ENCODE results near the gene POU6F1. TPM values are rescaled to one million over a fixed set of nuclear protein-coding genes. Genes with fewer than 3 reads are reported as not detected.

POU6F1 gene
- total and polyA plus RNA-seq, 9 of the 15 experiments (the other 6 are each of a cell fraction or from before 2014, with no cell fraction given) = 0.14 to 3.3 (median 1.1) TPM

DNA sequence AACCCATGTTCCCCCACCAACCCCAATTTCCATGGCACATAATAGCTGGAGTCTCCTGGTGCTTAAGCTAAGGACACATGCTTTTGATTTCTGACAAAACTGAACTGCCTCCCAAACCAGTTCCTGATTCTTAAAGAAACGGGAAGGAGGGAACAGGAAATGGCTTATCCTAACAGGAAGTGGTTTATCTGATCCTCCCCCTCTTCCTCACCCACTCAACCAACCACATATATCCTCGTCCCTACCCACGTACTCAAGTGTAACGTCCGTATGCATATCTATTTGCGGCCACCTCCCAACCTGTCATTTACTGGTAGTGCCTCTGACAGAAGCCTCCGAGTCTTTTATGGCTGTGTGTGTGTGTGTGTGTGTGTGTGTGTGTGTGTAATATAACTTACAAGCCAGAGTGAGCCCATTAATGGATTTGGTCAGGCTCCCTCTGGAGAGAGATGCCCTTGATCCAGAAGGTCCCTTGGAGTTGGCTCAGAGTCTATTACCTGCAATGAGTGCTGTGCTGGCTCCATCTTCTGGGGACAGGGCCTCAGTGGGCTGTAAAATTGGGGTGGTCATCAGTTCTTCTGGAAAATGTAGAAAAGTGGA is 28.5 kb upstream of the POU6F1 start (continued):
- TF ChIP-seq, protein P1, sequence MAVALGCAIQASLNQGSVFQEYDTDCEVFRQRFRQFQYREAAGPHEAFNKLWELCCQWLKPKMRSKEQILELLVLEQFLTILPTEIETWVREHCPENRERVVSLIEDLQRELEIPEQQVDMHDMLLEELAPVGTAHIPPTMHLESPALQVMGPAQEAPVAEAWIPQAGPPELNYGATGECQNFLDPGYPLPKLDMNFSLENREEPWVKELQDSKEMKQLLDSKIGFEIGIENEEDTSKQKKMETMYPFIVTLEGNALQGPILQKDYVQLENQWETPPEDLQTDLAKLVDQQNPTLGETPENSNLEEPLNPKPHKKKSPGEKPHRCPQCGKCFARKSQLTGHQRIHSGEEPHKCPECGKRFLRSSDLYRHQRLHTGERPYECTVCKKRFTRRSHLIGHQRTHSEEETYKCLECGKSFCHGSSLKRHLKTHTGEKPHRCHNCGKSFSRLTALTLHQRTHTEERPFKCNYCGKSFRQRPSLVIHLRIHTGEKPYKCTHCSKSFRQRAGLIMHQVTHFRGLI (CRISPR knock-in tag; IDR thresholded peaks at IDR 0.05) = peak; percentile 57; the same call in 1 of the 2 replicates
- peak; percentile 36 to 60; a peak in 3 of 4 replicates for TF ChIP-seq ARNT (IDR thresholded peaks at IDR 0.05)
- TF ChIP-seq, protein P2, sequence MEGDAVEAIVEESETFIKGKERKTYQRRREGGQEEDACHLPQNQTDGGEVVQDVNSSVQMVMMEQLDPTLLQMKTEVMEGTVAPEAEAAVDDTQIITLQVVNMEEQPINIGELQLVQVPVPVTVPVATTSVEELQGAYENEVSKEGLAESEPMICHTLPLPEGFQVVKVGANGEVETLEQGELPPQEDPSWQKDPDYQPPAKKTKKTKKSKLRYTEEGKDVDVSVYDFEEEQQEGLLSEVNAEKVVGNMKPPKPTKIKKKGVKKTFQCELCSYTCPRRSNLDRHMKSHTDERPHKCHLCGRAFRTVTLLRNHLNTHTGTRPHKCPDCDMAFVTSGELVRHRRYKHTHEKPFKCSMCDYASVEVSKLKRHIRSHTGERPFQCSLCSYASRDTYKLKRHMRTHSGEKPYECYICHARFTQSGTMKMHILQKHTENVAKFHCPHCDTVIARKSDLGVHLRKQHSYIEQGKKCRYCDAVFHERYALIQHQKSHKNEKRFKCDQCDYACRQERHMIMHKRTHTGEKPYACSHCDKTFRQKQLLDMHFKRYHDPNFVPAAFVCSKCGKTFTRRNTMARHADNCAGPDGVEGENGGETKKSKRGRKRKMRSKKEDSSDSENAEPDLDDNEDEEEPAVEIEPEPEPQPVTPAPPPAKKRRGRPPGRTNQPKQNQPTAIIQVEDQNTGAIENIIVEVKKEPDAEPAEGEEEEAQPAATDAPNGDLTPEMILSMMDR (IDR thresholded peaks at IDR 0.05 in 2 of 3, conservative IDR thresholded peaks at IDR 0.05 in 1 of 3; ENCODE audit: insufficient read depth in 2 of 3, low read depth in 1 of 3, low read length in 3 of 3) = peak; percentile 40 to 52 (median 44); a peak in 5 of 6 replicates
- no peak for TF ChIP-seq DDX20 (tag; IDR thresholded peaks at IDR 0.05; ENCODE audit: low read depth)
- TF ChIP-seq, protein P3, sequence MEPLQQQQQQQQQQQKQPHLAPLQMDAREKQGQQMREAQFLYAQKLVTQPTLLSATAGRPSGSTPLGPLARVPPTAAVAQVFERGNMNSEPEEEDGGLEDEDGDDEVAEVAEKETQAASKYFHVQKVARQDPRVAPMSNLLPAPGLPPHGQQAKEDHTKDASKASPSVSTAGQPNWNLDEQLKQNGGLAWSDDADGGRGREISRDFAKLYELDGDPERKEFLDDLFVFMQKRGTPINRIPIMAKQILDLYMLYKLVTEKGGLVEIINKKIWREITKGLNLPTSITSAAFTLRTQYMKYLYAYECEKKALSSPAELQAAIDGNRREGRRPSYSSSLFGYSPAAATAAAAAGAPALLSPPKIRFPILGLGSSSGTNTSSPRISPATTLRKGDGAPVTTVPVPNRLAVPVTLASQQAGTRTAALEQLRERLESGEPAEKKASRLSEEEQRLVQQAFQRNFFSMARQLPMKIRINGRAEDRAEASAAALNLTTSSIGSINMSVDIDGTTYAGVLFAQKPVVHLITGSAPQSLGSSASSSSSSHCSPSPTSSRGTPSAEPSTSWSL (CRISPR knock-in tag; IDR thresholded peaks at IDR 0.05; ENCODE audit: borderline replicate concordance) = no peak
- TF ChIP-seq, protein P4, sequence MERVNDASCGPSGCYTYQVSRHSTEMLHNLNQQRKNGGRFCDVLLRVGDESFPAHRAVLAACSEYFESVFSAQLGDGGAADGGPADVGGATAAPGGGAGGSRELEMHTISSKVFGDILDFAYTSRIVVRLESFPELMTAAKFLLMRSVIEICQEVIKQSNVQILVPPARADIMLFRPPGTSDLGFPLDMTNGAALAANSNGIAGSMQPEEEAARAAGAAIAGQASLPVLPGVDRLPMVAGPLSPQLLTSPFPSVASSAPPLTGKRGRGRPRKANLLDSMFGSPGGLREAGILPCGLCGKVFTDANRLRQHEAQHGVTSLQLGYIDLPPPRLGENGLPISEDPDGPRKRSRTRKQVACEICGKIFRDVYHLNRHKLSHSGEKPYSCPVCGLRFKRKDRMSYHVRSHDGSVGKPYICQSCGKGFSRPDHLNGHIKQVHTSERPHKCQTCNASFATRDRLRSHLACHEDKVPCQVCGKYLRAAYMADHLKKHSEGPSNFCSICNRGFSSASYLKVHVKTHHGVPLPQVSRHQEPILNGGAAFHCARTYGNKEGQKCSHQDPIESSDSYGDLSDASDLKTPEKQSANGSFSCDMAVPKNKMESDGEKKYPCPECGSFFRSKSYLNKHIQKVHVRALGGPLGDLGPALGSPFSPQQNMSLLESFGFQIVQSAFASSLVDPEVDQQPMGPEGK (CRISPR knock-in tag; IDR thresholded peaks at IDR 0.05; ENCODE audit: borderline replicate concordance) = peak; percentile 47; the same call in 1 of the 2 replicates
- no peak for TF ChIP-seq GTF2A2 (tag; IDR thresholded peaks at IDR 0.05)
- TF ChIP-seq CC2D1A (IDR thresholded peaks at IDR 0.05) = 0 out of 2 replicates have a peak, but pooled peaks have one; percentile 40
- no peak for TF ChIP-seq KAT2B (IDR thresholded peaks at IDR 0.05; ENCODE audit: low read depth, low read length)
- TF ChIP-seq FOXA1 (IDR thresholded peaks at IDR 0.05; ENCODE audit: borderline replicate concordance) = no peak

Data from K562 (cell line).